ENCODE data around the gene SUSD6.
A peak's percentile ranks its signal among the peaks of the same experiment; 100 is the strongest.
"Not testable (repeated sequence)": the region's sequence is repeated elsewhere in the genome, so short reads cannot be mapped to it uniquely, and the experiment has no call there.

The SUSD6 gene

GRCh38 chr14:69624136-69624535 lies 12.7 kb downstream of the SUSD6 start:
- no peak for DNase-seq (ENCODE audit: low spot score)

- no peak for DNase-seq (ENCODE audit: low spot score)
Observed at GRCh38 chr14:69625299-69626131, 14.1 kb downstream of the SUSD6 start.

GRCh38 chr14:69626132-69626500 lies 14.7 kb downstream of the SUSD6 start:
- DNase-seq (ENCODE audit: low spot score): no peak

GRCh38 chr14:69629225-69630127 lies 18.1 kb downstream of the SUSD6 start:
- DNase-seq (ENCODE audit: low spot score): no peak

GRCh38 chr14:69630360-69630759 lies 19.0 kb downstream of the SUSD6 start:
- DNase-seq (ENCODE audit: low spot score): no peak

- DNase-seq (ENCODE audit: low spot score): no peak
Observed at GRCh38 chr14:69631509-69631908, 20.1 kb downstream of the SUSD6 start.

- no peak for DNase-seq (ENCODE audit: low spot score)
Observed at GRCh38 chr14:69632164-69632563, 20.8 kb downstream of the SUSD6 start.

GRCh38 chr14:69632593-69633151 lies 21.3 kb downstream of the SUSD6 start:
- no peak for DNase-seq (ENCODE audit: low spot score)

- DNase-seq (ENCODE audit: low spot score): no peak
Observed at GRCh38 chr14:69633238-69633637, 21.8 kb downstream of the SUSD6 start.

- DNase-seq (ENCODE audit: low spot score): no peak
Observed at GRCh38 chr14:69635981-69636639, 24.7 kb downstream of the SUSD6 start.

GRCh38 chr14:69636718-69637480 lies 25.5 kb downstream of the SUSD6 start:
- no peak for DNase-seq (ENCODE audit: low spot score)

- no peak for DNase-seq (ENCODE audit: low spot score)
Observed at GRCh38 chr14:69637503-69638031, 26.2 kb downstream of the SUSD6 start.

GRCh38 chr14:69640931-69641330 lies 29.5 kb downstream of the SUSD6 start:
- DNase-seq (ENCODE audit: low spot score): no peak

- DNase-seq (ENCODE audit: low spot score): not testable (repeated sequence)
Observed at GRCh38 chr14:69642212-69642793, 30.9 kb downstream of the SUSD6 start.

GRCh38 chr14:69643430-69644200 lies 32.2 kb downstream of the SUSD6 start:
- no peak for DNase-seq (ENCODE audit: low spot score)

- no peak for DNase-seq (ENCODE audit: low spot score)
Observed at GRCh38 chr14:69644814-69645213, 33.4 kb downstream of the SUSD6 start.

- DNase-seq (ENCODE audit: low spot score): no peak
Observed at GRCh38 chr14:69647213-69647612, 35.8 kb downstream of the SUSD6 start.

- DNase-seq (ENCODE audit: low spot score): not testable (repeated sequence)
Observed at GRCh38 chr14:69647642-69648041, 36.2 kb downstream of the SUSD6 start.

- peak; percentile 33 for DNase-seq (ENCODE audit: low spot score)
Observed at GRCh38 chr14:69648480-69649451, 37.4 kb downstream of the SUSD6 start.
